Breast epithelium (tissue), 4 donors: Measurements from ENCODE around the gene KIF26B. TPM values are rescaled to one million over a fixed set of nuclear protein-coding genes. Genes with fewer than 3 reads are reported as not detected.

Source experiments
- DNase-seq, 2 donors: peaks; one replicate each; pipeline ENCODE4 v3.0.0-alpha.2; 2019; ENCODE audit warnings: low spot score in 2 of 2
- H3K27ac ChIP-seq, 2 donors: fragments of 200-600 bp; sonication (generic) in 1 of 2; one replicate each; pipeline ENCODE4 v1.5.1; 2016 to 2019; ENCODE audit warnings: mild to moderate bottlenecking in 1 of 2
- H3K27me3 ChIP-seq, 2 donors: fragments of 200-600 bp; sonication (generic) in 1 of 2; one replicate each; pipeline versions ENCODE4 v1.5.1 to v1.6.0; 2017 to 2019; ENCODE audit warnings: control low read depth in 1 of 2, mild to moderate bottlenecking in 1 of 2
- H3K36me3 ChIP-seq: fragments of 200-600 bp; one replicate; pipeline ENCODE4 v1.5.1; 2019
- H3K4me1 ChIP-seq, 2 donors: fragments of 200-600 bp; sonication (generic); one replicate each; pipeline ENCODE4 v1.5.1; 2016 to 2019; ENCODE audit warnings: control low read depth in 1 of 2
- H3K4me3 ChIP-seq, 3 donors: fragments of 200-600 bp; sonication (generic); 1 replicate in 2 of 3; 2 replicates in 1 of 3; pipeline ENCODE4 v1.5.1; 2016 to 2019; ENCODE audit warnings: mild to moderate bottlenecking in 3 of 3, moderate library complexity in 2 of 3
- H3K9me3 ChIP-seq, 2 donors: fragments of 200-600 bp; sonication (generic) in 1 of 2; one replicate each; pipeline ENCODE4 v1.5.1; 2016 to 2019; ENCODE audit warnings: control low read depth in 1 of 2
- POLR2A ChIP-seq: fragments of 450-650 bp; IDR thresholded peaks from one replicate; pipeline ENCODE4 v1.6.1; 2016; ENCODE audit warnings: antibody characterized with exemption, mild to moderate bottlenecking, moderate library complexity
- POLR2AphosphoS5 ChIP-seq, 3 donors: sonication (generic); formaldehyde crosslinking; IDR thresholded peaks; one replicate each; pipeline ENCODE4 v1.6.1; 2017; ENCODE audit warnings: antibody characterized with exemption in 3 of 3
- intact Hi-C: fragments of 100-400 bp; cut with DNase I; formaldehyde crosslinking; loops from one replicate; pipeline ENCODE4 v1.15.1; 2023; ENCODE audit warnings: low total_unique reads
- total RNA-seq, 3 donors: library from RNA; depleted of rRNA; stranded (reverse); fragments of >200 nt; gene quantifications; one replicate each; pipeline ENCODE4 v1.1.0, GENCODE V29; 2016
- TF ChIP-seq, protein P1 (sequence below), 3 donors: fragments of 450-650 bp; IDR thresholded peaks; one replicate each; pipeline ENCODE4 v1.5.1; 2016 to 2017; ENCODE audit warnings: antibody characterized with exemption in 3 of 3, mild to moderate bottlenecking in 3 of 3, moderate library complexity in 3 of 3

Gene KIF26B
- total RNA-seq, 3 donors from 2014 or later = 0.32 to 1.0 (median 0.33) TPM

DNA sequence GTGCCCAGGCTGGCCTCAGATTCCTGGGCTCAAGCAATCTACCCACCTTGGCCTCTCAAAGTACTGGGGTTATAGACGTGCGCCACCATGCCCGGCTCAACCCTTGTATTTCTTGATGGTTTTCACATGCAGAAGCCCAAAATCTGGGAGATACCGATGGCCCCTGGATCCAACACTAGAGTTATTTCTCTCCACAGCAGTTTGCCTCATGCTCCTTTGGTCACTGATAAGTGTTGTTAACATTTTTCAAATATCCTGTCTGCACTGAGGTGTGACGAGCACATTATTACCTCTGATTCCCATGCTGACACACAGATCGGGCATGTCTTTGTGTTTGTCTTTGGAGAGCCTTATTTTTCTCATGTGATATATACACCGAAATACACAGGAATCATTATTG is 107.0 kb downstream of the KIF26B start:
- no peaks in the 10 kb centered on the region for H3K4me1 ChIP-seq
- no peak overlapping the region for H3K27ac ChIP-seq
- no peak overlapping the region for H3K4me3 ChIP-seq
- no peak for DNase-seq
- TF ChIP-seq POLR2AphosphoS5 (IDR thresholded peaks at IDR 0.05) (no peak), POLR2A (no peak)
- TF ChIP-seq, protein P1, sequence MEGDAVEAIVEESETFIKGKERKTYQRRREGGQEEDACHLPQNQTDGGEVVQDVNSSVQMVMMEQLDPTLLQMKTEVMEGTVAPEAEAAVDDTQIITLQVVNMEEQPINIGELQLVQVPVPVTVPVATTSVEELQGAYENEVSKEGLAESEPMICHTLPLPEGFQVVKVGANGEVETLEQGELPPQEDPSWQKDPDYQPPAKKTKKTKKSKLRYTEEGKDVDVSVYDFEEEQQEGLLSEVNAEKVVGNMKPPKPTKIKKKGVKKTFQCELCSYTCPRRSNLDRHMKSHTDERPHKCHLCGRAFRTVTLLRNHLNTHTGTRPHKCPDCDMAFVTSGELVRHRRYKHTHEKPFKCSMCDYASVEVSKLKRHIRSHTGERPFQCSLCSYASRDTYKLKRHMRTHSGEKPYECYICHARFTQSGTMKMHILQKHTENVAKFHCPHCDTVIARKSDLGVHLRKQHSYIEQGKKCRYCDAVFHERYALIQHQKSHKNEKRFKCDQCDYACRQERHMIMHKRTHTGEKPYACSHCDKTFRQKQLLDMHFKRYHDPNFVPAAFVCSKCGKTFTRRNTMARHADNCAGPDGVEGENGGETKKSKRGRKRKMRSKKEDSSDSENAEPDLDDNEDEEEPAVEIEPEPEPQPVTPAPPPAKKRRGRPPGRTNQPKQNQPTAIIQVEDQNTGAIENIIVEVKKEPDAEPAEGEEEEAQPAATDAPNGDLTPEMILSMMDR (IDR thresholded peaks at IDR 0.05) = no peak
- H3K36me3 ChIP-seq = no peaks in the 10 kb centered on the region
- no peaks in the 10 kb centered on the region for H3K9me3 ChIP-seq
- H3K27me3 ChIP-seq = no peaks in the 10 kb centered on the region
- intact Hi-C loops = no loop called here

DNA sequence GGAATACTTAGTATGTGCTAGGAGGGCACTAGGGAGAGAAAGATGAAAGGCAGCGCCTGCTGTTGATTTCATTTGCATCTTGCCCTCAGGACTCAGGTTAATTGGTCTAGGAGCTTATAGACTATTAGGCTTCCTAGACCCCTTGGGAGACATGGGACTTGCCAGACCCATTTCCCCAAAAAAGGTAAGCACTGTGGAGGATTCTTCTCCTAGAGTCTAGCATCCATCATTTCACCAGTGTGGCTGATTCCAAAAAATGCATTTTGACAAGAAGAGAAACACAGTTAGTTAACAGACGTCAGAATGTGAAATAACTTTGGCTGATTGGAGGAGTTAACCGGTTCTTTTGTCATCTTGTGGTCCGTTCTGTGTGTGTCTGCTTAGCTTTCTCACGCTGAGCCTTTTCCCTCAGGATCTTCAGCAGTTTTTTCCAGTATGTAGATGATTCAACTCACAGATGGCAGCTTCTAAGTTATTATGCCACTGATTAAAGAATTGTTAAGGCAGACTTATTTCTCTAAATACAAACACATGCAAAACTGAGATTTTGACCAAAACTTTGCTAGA is 108.8 kb downstream of the KIF26B start:
- intact Hi-C loops = no loop called here
- no peaks in the 10 kb centered on the region for H3K9me3 ChIP-seq
- H3K36me3 ChIP-seq = no peaks in the 10 kb centered on the region
- DNase-seq = no peak
- H3K27me3 ChIP-seq = no peaks in the 10 kb centered on the region
- TF ChIP-seq POLR2A (no peak), POLR2AphosphoS5 (IDR thresholded peaks at IDR 0.05) (no peak)
- TF ChIP-seq, protein P1 (IDR thresholded peaks at IDR 0.05) = no peak
- H3K27ac ChIP-seq = no peak overlapping the region
- no peak overlapping the region for H3K4me3 ChIP-seq
- H3K4me1 ChIP-seq = no peaks in the 10 kb centered on the region

DNA sequence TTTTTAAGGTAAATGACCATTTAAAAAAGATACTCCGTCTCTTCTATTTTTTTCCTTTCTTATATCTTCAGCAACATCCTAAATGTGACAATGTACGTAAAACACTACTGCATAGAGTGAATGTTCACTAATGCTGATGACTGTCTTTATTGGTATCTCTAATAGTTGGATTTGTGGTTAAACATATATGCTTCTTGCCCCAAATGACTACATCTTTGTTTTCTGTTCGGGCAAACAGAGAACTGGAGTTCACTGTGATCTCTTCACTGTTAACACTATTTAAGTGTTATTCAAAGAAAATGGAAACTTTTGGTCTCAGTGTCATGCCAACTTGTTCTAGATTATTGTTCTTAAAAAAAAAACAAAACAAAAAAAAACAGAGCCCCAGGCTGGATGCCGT is 109.4 kb downstream of the KIF26B start:
- Histone ChIP-seq H3K27me3 (no peaks in the 10 kb centered on the region), H3K4me3 (no peak overlapping the region), H3K9me3 (no peaks in the 10 kb centered on the region), H3K27ac (no peak overlapping the region), H3K36me3 (no peaks in the 10 kb centered on the region), H3K4me1 (no peaks in the 10 kb centered on the region)
- no peak for TF ChIP-seq POLR2A
- TF ChIP-seq, protein P1 (IDR thresholded peaks at IDR 0.05) = no peak
- no peak for TF ChIP-seq POLR2AphosphoS5 (IDR thresholded peaks at IDR 0.05)
- intact Hi-C loops = no loop called here
- no peak for DNase-seq

DNA sequence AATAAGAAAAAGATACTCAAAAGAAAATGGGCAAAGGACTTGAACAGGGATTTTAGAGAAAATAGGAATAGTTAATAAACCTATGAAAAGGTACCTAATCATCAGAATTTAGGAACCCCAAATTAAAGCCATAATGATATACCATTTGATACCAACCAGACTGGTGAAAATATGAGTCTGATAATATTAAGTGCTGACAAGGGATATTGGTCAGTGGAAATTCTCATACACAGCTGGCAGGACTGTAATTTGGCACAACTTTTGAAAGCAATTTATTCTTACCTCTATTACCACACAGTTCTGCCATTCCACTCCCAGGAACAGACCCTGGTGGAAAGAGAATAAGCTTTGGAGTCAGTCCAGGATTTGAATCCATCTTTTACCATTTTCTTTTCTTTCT is 111.3 kb downstream of the KIF26B start:
- no peak for TF ChIP-seq POLR2AphosphoS5 (IDR thresholded peaks at IDR 0.05)
- no peak for TF ChIP-seq POLR2A
- TF ChIP-seq, protein P1 (IDR thresholded peaks at IDR 0.05) = no peak
- intact Hi-C loops = no loop called here
- DNase-seq = no peak
- Histone ChIP-seq H3K36me3 (no peaks in the 10 kb centered on the region), H3K4me3 (no peak overlapping the region), H3K27ac (no peak overlapping the region), H3K27me3 (no peaks in the 10 kb centered on the region), H3K4me1 (no peaks in the 10 kb centered on the region), H3K9me3 (no peaks in the 10 kb centered on the region)

DNA sequence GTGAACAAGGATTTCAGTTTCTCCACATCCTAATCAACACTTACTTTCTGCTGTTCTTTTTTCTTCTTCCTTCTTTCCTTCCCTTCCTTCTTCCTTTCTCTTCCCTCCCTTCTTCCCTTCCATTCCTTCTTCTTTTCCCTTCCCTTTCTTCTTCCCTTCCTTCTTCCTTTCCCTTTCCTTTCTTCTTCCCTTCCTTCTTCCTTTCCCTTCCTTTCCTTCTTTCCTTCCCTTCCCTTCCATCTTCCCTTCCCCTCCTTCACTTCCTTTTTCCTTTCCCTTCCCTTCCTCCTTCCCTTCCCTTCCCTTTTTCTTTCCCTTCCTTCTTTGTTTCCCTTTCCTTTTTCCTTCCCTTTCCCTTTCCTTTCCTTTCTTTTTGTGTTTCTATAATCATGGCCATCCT is 115.3 kb downstream of the KIF26B start:
- H3K9me3 ChIP-seq = no peaks in the 10 kb centered on the region
- H3K27me3 ChIP-seq = no peaks in the 10 kb centered on the region
- H3K36me3 ChIP-seq = no peaks in the 10 kb centered on the region
- no peak overlapping the region for H3K27ac ChIP-seq
- intact Hi-C loops = no loop called here
- no peak for DNase-seq
- TF ChIP-seq, protein P1 (IDR thresholded peaks at IDR 0.05) = no peak
- no peak for TF ChIP-seq POLR2AphosphoS5 (IDR thresholded peaks at IDR 0.05)
- TF ChIP-seq POLR2A = no peak
- no peaks in the 10 kb centered on the region for H3K4me1 ChIP-seq
- no peak overlapping the region for H3K4me3 ChIP-seq
